DOHH2 (cell line): ENCODE results near the gene KCND1.

Experiments
- H3F3A ChIP-seq: fragments of 200-600 bp; sonication (generic), shearing (Covaris generic); 2 replicates; pipeline ENCODE4 v1.6.0; 2016; ENCODE audit warnings: antibody characterized with exemption, mild to moderate bottlenecking; ENCODE audit not compliant: control insufficient read depth, insufficient read depth
- H3K27ac ChIP-seq: fragments of 200-600 bp; sonication (generic); 2 replicates; pipeline ENCODE4 v1.5.1; 2014; ENCODE audit warnings: low read depth, mild to moderate bottlenecking, low read length, moderate library complexity
- H3K27me3 ChIP-seq: fragments of 200-600 bp; sonication (generic); 2 replicates; pipeline ENCODE4 v1.6.1; 2014; ENCODE audit warnings: mild to moderate bottlenecking, low read length, mixed read lengths; ENCODE audit not compliant: control insufficient read depth
- H3K36me3 ChIP-seq: fragments of 200-600 bp; sonication (generic); 2 replicates; pipeline ENCODE4 v1.6.1; 2014; ENCODE audit warnings: mild to moderate bottlenecking, low read length, moderate library complexity, mixed read lengths; ENCODE audit not compliant: control insufficient read depth
- H3K4me1 ChIP-seq: fragments of 200-600 bp; sonication (generic); 2 replicates; pipeline ENCODE4 v1.6.1; 2014; ENCODE audit warnings: mild to moderate bottlenecking, low read length, mixed read lengths; ENCODE audit not compliant: control insufficient read depth
- H3K4me2 ChIP-seq: fragments of 200-600 bp; sonication (generic); 2 replicates; pipeline ENCODE4 v1.6.0; 2014; ENCODE audit warnings: mild to moderate bottlenecking, low read length, moderate library complexity
- H3K4me3 ChIP-seq: fragments of 200-600 bp; sonication (generic); 2 replicates; pipeline ENCODE4 v1.5.1; 2014; ENCODE audit warnings: mild to moderate bottlenecking, low read length, mixed read lengths
- H3K79me2 ChIP-seq: fragments of 200-600 bp; sonication (generic); 2 replicates; pipeline ENCODE4 v1.6.1; 2014; ENCODE audit warnings: mild to moderate bottlenecking, low read length, mixed read lengths; ENCODE audit not compliant: control insufficient read depth
- H3K9me2 ChIP-seq: fragments of 200-600 bp; sonication (generic); replicated peaks from 2 replicates; pipeline ENCODE4 v1.6.1; 2014; ENCODE audit warnings: mild to moderate bottlenecking, low read length, mixed read lengths; ENCODE audit not compliant: control insufficient read depth
- H3K9me3 ChIP-seq: fragments of 200-600 bp; sonication (generic); 2 replicates; pipeline ENCODE4 v1.6.1; 2014; ENCODE audit warnings: antibody characterized with exemption, low read length, mixed read lengths; ENCODE audit not compliant: control insufficient read depth, insufficient read depth
- H4K20me1 ChIP-seq: fragments of 200-600 bp; sonication (generic); 2 replicates; pipeline ENCODE4 v1.6.0; 2014; ENCODE audit warnings: low read depth, mild to moderate bottlenecking, antibody characterized with exemption, low read length, moderate library complexity; ENCODE audit not compliant: control insufficient read depth, insufficient read depth
- CTCF ChIP-seq: fragments of 200-600 bp; sonication (generic); IDR thresholded peaks from one replicate; pipeline ENCODE4 v1.5.1; 2014; ENCODE audit warnings: antibody characterized with exemption, mild to moderate bottlenecking, low read depth, low read length; ENCODE audit not compliant: poor library complexity, severe bottlenecking
- EZH2phosphoT487 ChIP-seq: fragments of 200-600 bp; sonication (generic); IDR thresholded peaks from 2 replicates; pipeline ENCODE4 v1.6.1; 2017; ENCODE audit warnings: borderline replicate concordance, mild to moderate bottlenecking, antibody characterized with exemption, low read length, moderate library complexity, mixed read lengths

Gene KCND1

GRCh38 chrX:48911412-48912182 lies 60.0 kb downstream of the KCND1 start, which contains the start of gene SLC35A2:
Gene SLC35A2, minus strand, starts transcription at chrX:48911646. Its CDS starts 10 bp downstream, at chrX:48911636.
- Histone ChIP-seq H3F3A (0 out of 2 replicates have a peak, but pooled peaks cover 13% of the 10 kb centered on the region), H4K20me1 (peaks cover 13% of the 10 kb centered on the region; the same call in 1 of the 2 replicates), H3K4me1 (peaks cover 18% of the 10 kb centered on the region), H3K4me2 (peak within 1 kb of the TSS; percentile 81), H3K27ac (peak within 1 kb of the TSS; percentile 47), H3K9me3 (no peaks in the 10 kb centered on the region), H3K27me3 (no peaks in the 10 kb centered on the region), H3K4me3 (peak within 1 kb of the TSS; percentile 92), H3K9me2 (no peaks in the 10 kb centered on the region), H3K36me3 (peaks cover 36% of the 10 kb centered on the region), H3K79me2 (peaks cover 40% of the 10 kb centered on the region)
- TF ChIP-seq CTCF (no peak), EZH2phosphoT487 (no peak)
